Measurements from ENCODE around the gene PI4KA. TPM values are rescaled to one million over a fixed set of nuclear protein-coding genes. Genes with fewer than 3 reads are reported as not detected.

Gene PI4KA
- total and polyA plus RNA-seq, 2 donors from 2014 or later = 37.3 to 92.8 TPM

DNA sequence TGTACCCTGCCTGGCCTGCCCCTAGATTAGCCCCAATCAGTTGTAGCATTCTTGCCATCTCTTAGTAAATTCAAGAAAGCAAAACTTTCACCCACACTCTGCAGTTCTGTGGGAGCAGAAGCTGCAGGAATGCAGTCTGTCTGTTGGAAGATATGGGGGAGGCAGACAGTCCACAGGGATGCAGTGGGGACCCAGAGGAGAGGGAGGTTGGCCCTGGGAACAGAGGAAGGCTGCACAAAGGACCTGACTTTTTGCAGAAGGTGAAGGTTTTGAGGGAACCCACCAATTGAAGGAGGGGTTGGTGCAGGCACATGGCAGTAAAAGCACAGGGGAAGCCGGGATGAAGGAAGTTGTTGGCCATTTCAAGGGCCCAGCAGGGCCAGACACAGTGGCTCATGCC, 16.7 kb upstream of the PI4KA start:
- intact Hi-C loops (cut with DNase I) = no loop called here
- FAIRE-seq (no peak), DNase-seq (no peak)
- Histone ChIP-seq H3K4me1 (ENCODE audit: control insufficient read depth in 2 of 3, insufficient read depth in 2 of 3, low read depth in 1 of 3, low read length in 3 of 3) (no peaks in the 10 kb centered on the region), H3K36me3 (ENCODE audit: control insufficient read depth in 2 of 3, insufficient read depth in 3 of 3, low read length in 3 of 3) (peaks cover 0 to 14% (median 6%) of the 10 kb centered on the region in 3 donors), H3K9ac (ENCODE audit: low read length in 3 of 3) (no peak overlapping the region), H3K27ac (ENCODE audit: low read depth in 2 of 2, low read length in 2 of 2) (no peak overlapping the region), H3K4me3 (ENCODE audit: low read length in 3 of 3) (no peak overlapping the region), H3K27me3 (ENCODE audit: control insufficient read depth, insufficient read depth, low read length) (no peaks in the 10 kb centered on the region), H3K9me3 (ENCODE audit: control insufficient read depth in 2 of 3, insufficient read depth in 1 of 3, low read length in 3 of 3) (no peaks in the 10 kb centered on the region)
- no peak for TF ChIP-seq CTCF (IDR thresholded peaks at IDR 0.05; ENCODE audit: borderline replicate concordance, extremely low read depth, insufficient read depth)

DNA sequence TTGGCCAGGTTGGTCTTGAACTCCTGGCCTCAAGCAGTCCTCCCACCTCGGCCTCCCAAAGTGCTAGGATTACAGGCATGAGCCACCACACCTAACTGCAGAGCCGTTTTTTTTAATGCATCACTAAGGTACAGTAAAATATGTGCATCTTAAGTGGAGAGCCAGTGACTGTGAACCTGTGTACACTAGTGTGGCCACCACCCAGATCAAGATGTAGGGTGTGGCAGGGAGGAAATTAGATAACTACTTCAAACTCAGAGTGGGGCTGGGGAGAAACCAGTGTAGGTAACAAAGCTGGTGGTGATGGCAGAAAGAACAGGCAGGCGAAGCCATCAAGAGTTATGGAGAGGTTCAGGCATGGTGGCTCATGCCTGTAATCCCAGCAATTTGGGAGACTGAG, 14.6 kb upstream of the PI4KA start:
- no peak for FAIRE-seq
- peaks cover 0 to 15% (median 7%) of the 10 kb centered on the region in 3 donors for H3K36me3 ChIP-seq (ENCODE audit: control insufficient read depth in 2 of 3, insufficient read depth in 3 of 3, low read length in 3 of 3)

GRCh38 chr22:20869234-20869633, 10.6 kb upstream of the PI4KA start:
- Histone ChIP-seq H3K9me3 (ENCODE audit: control insufficient read depth in 2 of 3, insufficient read depth in 1 of 3, low read length in 3 of 3) (no peaks in the 10 kb centered on the region), H3K4me3 (ENCODE audit: low read length in 3 of 3) (no peak overlapping the region), H3K27ac (ENCODE audit: low read depth in 2 of 2, low read length in 2 of 2) (no peak overlapping the region), H3K27me3 (ENCODE audit: control insufficient read depth, insufficient read depth, low read length) (no peaks in the 10 kb centered on the region), H3K9ac (ENCODE audit: low read length in 3 of 3) (no peak overlapping the region), H3K4me1 (ENCODE audit: control insufficient read depth in 2 of 3, insufficient read depth in 2 of 3, low read depth in 1 of 3, low read length in 3 of 3) (peaks cover 13 to 16% (median 14%) of the 10 kb centered on the region in 3 donors), H3K36me3 (ENCODE audit: control insufficient read depth in 2 of 3, insufficient read depth in 3 of 3, low read length in 3 of 3) (peaks cover 0 to 9% (median 7%) of the 10 kb centered on the region in 3 donors)
- TF ChIP-seq CTCF (IDR thresholded peaks at IDR 0.05; ENCODE audit: borderline replicate concordance, extremely low read depth, insufficient read depth) = no peak
- no peak for FAIRE-seq
- no peak for DNase-seq
- intact Hi-C loops (cut with DNase I) = no loop called here

More for the DNA sequence above, 14.6 kb upstream of the PI4KA start:
- Histone ChIP-seq H3K9ac (ENCODE audit: low read length in 3 of 3) (no peak overlapping the region), H3K9me3 (ENCODE audit: control insufficient read depth in 2 of 3, insufficient read depth in 1 of 3, low read length in 3 of 3) (no peaks in the 10 kb centered on the region), H3K27me3 (ENCODE audit: control insufficient read depth, insufficient read depth, low read length) (no peaks in the 10 kb centered on the region), H3K4me1 (ENCODE audit: control insufficient read depth in 2 of 3, insufficient read depth in 2 of 3, low read depth in 1 of 3, low read length in 3 of 3) (no peaks in the 10 kb centered on the region), H3K27ac (ENCODE audit: low read depth in 2 of 2, low read length in 2 of 2) (no peak overlapping the region), H3K4me3 (ENCODE audit: low read length in 3 of 3) (no peak overlapping the region)
- intact Hi-C loops (cut with DNase I) = no loop called here
- no peak for DNase-seq
- no peak for TF ChIP-seq CTCF (IDR thresholded peaks at IDR 0.05; ENCODE audit: borderline replicate concordance, extremely low read depth, insufficient read depth)
